ENCODE data around the gene ANKRD39. TPM values are rescaled to one million over a fixed set of nuclear protein-coding genes. Genes with fewer than 3 reads are reported as not detected.

The ANKRD39 gene
- total and polyA plus RNA-seq, 10 of the 15 experiments (the other 5 are each of a cell fraction or from before 2014, with no cell fraction given) = 7.4 to 36.2 (median 23.7) TPM

DNA sequence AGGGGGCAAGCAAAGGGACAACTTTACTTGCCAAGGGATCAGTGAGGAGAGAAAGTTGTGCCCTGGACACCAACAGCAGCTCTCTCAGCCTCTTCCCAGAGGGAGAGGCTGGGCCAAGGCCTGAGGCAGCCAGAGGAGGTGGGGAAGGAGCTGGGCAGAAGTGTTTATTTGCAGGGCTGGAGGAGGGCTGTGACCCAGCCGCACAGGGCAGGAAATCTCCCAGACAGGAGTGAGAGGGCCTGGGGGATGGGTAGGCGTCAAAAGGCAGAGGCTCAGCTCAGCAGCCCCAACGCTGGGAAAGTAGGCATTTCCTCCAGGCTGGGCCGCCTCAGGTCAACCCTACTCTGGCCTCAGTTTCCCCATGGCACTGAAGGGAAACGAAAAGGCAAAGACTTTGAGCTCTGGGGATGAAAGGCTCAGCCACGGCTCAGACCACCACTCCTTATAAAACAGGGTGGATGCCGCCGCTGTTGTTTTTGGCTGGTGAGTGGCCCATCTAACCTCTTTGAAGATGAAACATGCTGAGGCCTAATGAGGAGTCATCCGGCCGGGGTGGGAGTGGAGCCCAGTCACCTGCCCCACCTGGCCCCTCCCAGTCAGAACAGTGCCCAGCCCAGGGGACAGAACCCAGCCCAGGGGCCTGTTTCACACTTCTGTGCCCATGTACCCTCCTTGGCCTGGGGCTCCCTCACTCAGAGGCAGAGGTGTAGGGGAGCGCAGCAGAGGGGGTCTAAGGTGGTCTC is 33.9 kb upstream of the ANKRD39 start:
- intact Hi-C loops (cut with micrococcal nuclease; ENCODE audit: unreplicated experiment) = no loop called here
- POLR2A ChIA-PET = no interaction called here
- H2AFZ ChIP-seq (ENCODE audit: control insufficient read depth, low read depth, low read length) = no peak overlapping the region
- no peaks in the 10 kb centered on the region for H3K4me1 ChIP-seq (ENCODE audit: control insufficient read depth, insufficient read depth, low read length)
- no peak overlapping the region for H3K27ac ChIP-seq (ENCODE audit: control insufficient read depth, insufficient read depth)
- SMC1A ChIA-PET (ENCODE audit: uncharacterized antibody, unreplicated experiment) = interaction anchor here (1.3 kb wide), 1 partner anchor 17 kb away, joined by 3 read pairs; no protein-coding TSS in a partner anchor
- no peaks in the 10 kb centered on the region for H3K9me3 ChIP-seq (replicated peaks; ENCODE audit: control insufficient read depth, insufficient read depth, low read length)
- in situ Hi-C loops (cut with MboI) = no loop called here
- H3K9ac ChIP-seq (ENCODE audit: control insufficient read depth, insufficient read depth, low read length) = no peak overlapping the region
- no peak for DNase-seq (ENCODE audit: low read depth, low spot score)
- FAIRE-seq = no peak
- CTCF ChIA-PET = interaction anchor here (0.6 to 1.1 kb wide), 3 partner anchors 34 to 42 kb away, joined by 3 read pairs; no protein-coding TSS in a partner anchor
- no peaks in the 10 kb centered on the region for H3K79me2 ChIP-seq (ENCODE audit: control insufficient read depth, insufficient read depth, low read length)
- no peaks in the 10 kb centered on the region for H3K27me3 ChIP-seq (replicated peaks in 1 of 2; ENCODE audit: control insufficient read depth in 2 of 2, insufficient read depth in 2 of 2, low read length in 1 of 2)
- RAD21 ChIA-PET (ENCODE audit: unreplicated experiment) = interaction anchor here (1.0 to 1.2 kb wide), 2 partner anchors 8 to 34 kb away, joined by 3 to 8 read pairs; partner anchors contain the start of gene ANKRD39
- no TSS peak for BruUV-seq (replicated peaks)
- H3K4me3 ChIP-seq = no peak overlapping the region
- 34% methylated on average over 11 of the region's 11 CpGs for WGBS (ENCODE audit: insufficient coverage, insufficient replicate concordance, low lambda C conversion rate, missing lambda C conversion rate)
- TF ChIP-seq EED (IDR thresholded peaks at IDR 0.05; ENCODE audit: low read depth) = no peak
- TF ChIP-seq, protein P1, sequence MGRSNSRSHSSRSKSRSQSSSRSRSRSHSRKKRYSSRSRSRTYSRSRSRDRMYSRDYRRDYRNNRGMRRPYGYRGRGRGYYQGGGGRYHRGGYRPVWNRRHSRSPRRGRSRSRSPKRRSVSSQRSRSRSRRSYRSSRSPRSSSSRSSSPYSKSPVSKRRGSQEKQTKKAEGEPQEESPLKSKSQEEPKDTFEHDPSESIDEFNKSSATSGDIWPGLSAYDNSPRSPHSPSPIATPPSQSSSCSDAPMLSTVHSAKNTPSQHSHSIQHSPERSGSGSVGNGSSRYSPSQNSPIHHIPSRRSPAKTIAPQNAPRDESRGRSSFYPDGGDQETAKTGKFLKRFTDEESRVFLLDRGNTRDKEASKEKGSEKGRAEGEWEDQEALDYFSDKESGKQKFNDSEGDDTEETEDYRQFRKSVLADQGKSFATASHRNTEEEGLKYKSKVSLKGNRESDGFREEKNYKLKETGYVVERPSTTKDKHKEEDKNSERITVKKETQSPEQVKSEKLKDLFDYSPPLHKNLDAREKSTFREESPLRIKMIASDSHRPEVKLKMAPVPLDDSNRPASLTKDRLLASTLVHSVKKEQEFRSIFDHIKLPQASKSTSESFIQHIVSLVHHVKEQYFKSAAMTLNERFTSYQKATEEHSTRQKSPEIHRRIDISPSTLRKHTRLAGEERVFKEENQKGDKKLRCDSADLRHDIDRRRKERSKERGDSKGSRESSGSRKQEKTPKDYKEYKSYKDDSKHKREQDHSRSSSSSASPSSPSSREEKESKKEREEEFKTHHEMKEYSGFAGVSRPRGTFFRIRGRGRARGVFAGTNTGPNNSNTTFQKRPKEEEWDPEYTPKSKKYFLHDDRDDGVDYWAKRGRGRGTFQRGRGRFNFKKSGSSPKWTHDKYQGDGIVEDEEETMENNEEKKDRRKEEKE (IDR thresholded peaks at IDR 0.05) = no peak
- no peak for TF ChIP-seq MYC (IDR thresholded peaks at IDR 0.05; ENCODE audit: insufficient read depth, insufficient read length, insufficient replicate concordance, low read length, severe bottlenecking)
- TF ChIP-seq JUNB (IDR thresholded peaks at IDR 0.05) = no peak
- TF ChIP-seq ZSCAN29 (IDR thresholded peaks at IDR 0.05) = no peak
- TF ChIP-seq YBX1 (IDR thresholded peaks at IDR 0.05) = no peak
- TF ChIP-seq FOS (IDR thresholded peaks at IDR 0.05; ENCODE audit: borderline replicate concordance, extremely low read depth, insufficient read length) = no peak
- TF ChIP-seq JUND (IDR thresholded peaks at IDR 0.05; ENCODE audit: low read depth, low read length) = no peak
- TF ChIP-seq, protein P2, sequence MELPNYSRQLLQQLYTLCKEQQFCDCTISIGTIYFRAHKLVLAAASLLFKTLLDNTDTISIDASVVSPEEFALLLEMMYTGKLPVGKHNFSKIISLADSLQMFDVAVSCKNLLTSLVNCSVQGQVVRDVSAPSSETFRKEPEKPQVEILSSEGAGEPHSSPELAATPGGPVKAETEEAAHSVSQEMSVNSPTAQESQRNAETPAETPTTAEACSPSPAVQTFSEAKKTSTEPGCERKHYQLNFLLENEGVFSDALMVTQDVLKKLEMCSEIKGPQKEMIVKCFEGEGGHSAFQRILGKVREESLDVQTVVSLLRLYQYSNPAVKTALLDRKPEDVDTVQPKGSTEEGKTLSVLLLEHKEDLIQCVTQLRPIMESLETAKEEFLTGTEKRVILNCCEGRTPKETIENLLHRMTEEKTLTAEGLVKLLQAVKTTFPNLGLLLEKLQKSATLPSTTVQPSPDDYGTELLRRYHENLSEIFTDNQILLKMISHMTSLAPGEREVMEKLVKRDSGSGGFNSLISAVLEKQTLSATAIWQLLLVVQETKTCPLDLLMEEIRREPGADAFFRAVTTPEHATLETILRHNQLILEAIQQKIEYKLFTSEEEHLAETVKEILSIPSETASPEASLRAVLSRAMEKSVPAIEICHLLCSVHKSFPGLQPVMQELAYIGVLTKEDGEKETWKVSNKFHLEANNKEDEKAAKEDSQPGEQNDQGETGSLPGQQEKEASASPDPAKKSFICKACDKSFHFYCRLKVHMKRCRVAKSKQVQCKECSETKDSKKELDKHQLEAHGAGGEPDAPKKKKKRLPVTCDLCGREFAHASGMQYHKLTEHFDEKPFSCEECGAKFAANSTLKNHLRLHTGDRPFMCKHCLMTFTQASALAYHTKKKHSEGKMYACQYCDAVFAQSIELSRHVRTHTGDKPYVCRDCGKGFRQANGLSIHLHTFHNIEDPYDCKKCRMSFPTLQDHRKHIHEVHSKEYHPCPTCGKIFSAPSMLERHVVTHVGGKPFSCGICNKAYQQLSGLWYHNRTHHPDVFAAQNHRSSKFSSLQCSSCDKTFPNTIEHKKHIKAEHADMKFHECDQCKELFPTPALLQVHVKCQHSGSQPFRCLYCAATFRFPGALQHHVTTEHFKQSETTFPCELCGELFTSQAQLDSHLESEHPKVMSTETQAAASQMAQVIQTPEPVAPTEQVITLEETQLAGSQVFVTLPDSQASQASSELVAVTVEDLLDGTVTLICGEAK (IDR thresholded peaks at IDR 0.05; ENCODE audit: borderline replicate concordance) = no peak
- TF ChIP-seq FOXM1 (IDR thresholded peaks at IDR 0.05; ENCODE audit: low read depth, low read length) = no peak
- no peak for TF ChIP-seq ETV6 (conservative IDR thresholded peaks at IDR 0.05 in 1 of 2, IDR thresholded peaks at IDR 0.05 in 1 of 2; ENCODE audit: borderline replicate concordance in 1 of 2, low read depth in 1 of 2)
- TF ChIP-seq IKZF2 (IDR thresholded peaks at IDR 0.05) = no peak
- TF ChIP-seq, protein P3, sequence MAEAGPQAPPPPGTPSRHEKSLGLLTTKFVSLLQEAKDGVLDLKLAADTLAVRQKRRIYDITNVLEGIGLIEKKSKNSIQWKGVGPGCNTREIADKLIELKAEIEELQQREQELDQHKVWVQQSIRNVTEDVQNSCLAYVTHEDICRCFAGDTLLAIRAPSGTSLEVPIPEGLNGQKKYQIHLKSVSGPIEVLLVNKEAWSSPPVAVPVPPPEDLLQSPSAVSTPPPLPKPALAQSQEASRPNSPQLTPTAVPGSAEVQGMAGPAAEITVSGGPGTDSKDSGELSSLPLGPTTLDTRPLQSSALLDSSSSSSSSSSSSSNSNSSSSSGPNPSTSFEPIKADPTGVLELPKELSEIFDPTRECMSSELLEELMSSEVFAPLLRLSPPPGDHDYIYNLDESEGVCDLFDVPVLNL (IDR thresholded peaks at IDR 0.05; ENCODE audit: low read depth, low read length) = no peak
- no peak for TF ChIP-seq SMAD1 (IDR thresholded peaks at IDR 0.05; ENCODE audit: low read depth, partially characterized antibody)
- TF ChIP-seq PAX8 (IDR thresholded peaks at IDR 0.05) = no peak
- H4K20me1 ChIP-seq (ENCODE audit: control insufficient read depth, insufficient read depth) = no peaks in the 10 kb centered on the region
- H3K36me3 ChIP-seq (ENCODE audit: control insufficient read depth in 2 of 2, insufficient read depth in 2 of 2, low read length in 1 of 2) = no peaks in the 10 kb centered on the region
- no peak overlapping the region for H3K4me2 ChIP-seq (ENCODE audit: control insufficient read depth, insufficient read depth)
- ATAC-seq = no peak

Data from GM12878 (cell line).